ENCODE measurements around the gene AP2B1.

GRCh38 chr17:35725802-35726126 lies 138.6 kb downstream of the AP2B1 start:
- TF ChIP-seq TAF1 (IDR thresholded peaks at IDR 0.05; ENCODE audit: borderline replicate concordance, low read depth, low read length) (no peak), RAD21 (IDR thresholded peaks at IDR 0.05; ENCODE audit: low read length) (no peak), GABPA (IDR thresholded peaks at IDR 0.05; ENCODE audit: low read depth) (no peak), EP300 (IDR thresholded peaks at IDR 0.05; ENCODE audit: borderline replicate concordance in 1 of 2, low read depth in 1 of 2, low read length in 1 of 2) (no peak), SIN3A (IDR thresholded peaks at IDR 0.05; ENCODE audit: borderline replicate concordance, low read depth, low read length) (no peak), YY1 (IDR thresholded peaks at IDR 0.05; ENCODE audit: low read depth) (no peak), RCOR1 (IDR thresholded peaks at IDR 0.05; ENCODE audit: low read length) (no peak), PBX3 (IDR thresholded peaks at IDR 0.05) (no peak), NFIC (IDR thresholded peaks at IDR 0.05; ENCODE audit: borderline replicate concordance) (no peak), EZH2phosphoT487 (IDR thresholded peaks at IDR 0.05; ENCODE audit: borderline replicate concordance, low read depth) (no peak), ELF1 (IDR thresholded peaks at IDR 0.05) (no peak), TEAD4 (IDR thresholded peaks at IDR 0.05; ENCODE audit: borderline replicate concordance, insufficient read depth) (no peak)
- TF ChIP-seq, protein P1, sequence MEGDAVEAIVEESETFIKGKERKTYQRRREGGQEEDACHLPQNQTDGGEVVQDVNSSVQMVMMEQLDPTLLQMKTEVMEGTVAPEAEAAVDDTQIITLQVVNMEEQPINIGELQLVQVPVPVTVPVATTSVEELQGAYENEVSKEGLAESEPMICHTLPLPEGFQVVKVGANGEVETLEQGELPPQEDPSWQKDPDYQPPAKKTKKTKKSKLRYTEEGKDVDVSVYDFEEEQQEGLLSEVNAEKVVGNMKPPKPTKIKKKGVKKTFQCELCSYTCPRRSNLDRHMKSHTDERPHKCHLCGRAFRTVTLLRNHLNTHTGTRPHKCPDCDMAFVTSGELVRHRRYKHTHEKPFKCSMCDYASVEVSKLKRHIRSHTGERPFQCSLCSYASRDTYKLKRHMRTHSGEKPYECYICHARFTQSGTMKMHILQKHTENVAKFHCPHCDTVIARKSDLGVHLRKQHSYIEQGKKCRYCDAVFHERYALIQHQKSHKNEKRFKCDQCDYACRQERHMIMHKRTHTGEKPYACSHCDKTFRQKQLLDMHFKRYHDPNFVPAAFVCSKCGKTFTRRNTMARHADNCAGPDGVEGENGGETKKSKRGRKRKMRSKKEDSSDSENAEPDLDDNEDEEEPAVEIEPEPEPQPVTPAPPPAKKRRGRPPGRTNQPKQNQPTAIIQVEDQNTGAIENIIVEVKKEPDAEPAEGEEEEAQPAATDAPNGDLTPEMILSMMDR (IDR thresholded peaks at IDR 0.05): no peak
- TF ChIP-seq, protein P2, sequence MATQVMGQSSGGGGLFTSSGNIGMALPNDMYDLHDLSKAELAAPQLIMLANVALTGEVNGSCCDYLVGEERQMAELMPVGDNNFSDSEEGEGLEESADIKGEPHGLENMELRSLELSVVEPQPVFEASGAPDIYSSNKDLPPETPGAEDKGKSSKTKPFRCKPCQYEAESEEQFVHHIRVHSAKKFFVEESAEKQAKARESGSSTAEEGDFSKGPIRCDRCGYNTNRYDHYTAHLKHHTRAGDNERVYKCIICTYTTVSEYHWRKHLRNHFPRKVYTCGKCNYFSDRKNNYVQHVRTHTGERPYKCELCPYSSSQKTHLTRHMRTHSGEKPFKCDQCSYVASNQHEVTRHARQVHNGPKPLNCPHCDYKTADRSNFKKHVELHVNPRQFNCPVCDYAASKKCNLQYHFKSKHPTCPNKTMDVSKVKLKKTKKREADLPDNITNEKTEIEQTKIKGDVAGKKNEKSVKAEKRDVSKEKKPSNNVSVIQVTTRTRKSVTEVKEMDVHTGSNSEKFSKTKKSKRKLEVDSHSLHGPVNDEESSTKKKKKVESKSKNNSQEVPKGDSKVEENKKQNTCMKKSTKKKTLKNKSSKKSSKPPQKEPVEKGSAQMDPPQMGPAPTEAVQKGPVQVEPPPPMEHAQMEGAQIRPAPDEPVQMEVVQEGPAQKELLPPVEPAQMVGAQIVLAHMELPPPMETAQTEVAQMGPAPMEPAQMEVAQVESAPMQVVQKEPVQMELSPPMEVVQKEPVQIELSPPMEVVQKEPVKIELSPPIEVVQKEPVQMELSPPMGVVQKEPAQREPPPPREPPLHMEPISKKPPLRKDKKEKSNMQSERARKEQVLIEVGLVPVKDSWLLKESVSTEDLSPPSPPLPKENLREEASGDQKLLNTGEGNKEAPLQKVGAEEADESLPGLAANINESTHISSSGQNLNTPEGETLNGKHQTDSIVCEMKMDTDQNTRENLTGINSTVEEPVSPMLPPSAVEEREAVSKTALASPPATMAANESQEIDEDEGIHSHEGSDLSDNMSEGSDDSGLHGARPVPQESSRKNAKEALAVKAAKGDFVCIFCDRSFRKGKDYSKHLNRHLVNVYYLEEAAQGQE (IDR thresholded peaks at IDR 0.05; ENCODE audit: low read depth, low read length): no peak
